Activated CD8-positive, alpha-beta memory T cell treated with anti-CD3 and anti-CD28 coated beads for 36 hours (primary cell): Measurements from ENCODE around the gene PPP1R37. TPM values are rescaled to one million over a fixed set of nuclear protein-coding genes. Genes with fewer than 3 reads are reported as not detected.

Experiments
- CTCF ChIA-PET: fragments of 350-600 bp; sonication (Branson Sonifier 250); formaldehyde crosslinking; loops from one replicate; lab custom pipeline; 2021; ENCODE audit warnings: antibody characterized with exemption; lab: Charles Lee
- POLR2A ChIA-PET: fragments of 350-600 bp; sonication (Branson Sonifier 250); formaldehyde crosslinking; loops from one replicate; lab custom pipeline; 2021; ENCODE audit warnings: antibody characterized with exemption; lab: Charles Lee
- total RNA-seq, 2 experiments: library from RNA; stranded (reverse); gene quantifications; one replicate each; pipeline ENCODE4 v1.2.3, GENCODE V29; 2021

PPP1R37 gene
- total RNA-seq, 2 experiments from 2014 or later = 13.8 to 14.7 TPM

- CTCF ChIA-PET = interaction anchor here (0.6 to 2.1 kb wide), 6 partner anchors 8 to 1738 kb away, joined by 3 to 6 read pairs (median 4); partner anchors contain the start of gene BLOC1S3
- POLR2A ChIA-PET = no interaction called here
These were observed 93.7 kb downstream of the PPP1R37 start for GRCh38 chr19:45186509-45187334.

DNA sequence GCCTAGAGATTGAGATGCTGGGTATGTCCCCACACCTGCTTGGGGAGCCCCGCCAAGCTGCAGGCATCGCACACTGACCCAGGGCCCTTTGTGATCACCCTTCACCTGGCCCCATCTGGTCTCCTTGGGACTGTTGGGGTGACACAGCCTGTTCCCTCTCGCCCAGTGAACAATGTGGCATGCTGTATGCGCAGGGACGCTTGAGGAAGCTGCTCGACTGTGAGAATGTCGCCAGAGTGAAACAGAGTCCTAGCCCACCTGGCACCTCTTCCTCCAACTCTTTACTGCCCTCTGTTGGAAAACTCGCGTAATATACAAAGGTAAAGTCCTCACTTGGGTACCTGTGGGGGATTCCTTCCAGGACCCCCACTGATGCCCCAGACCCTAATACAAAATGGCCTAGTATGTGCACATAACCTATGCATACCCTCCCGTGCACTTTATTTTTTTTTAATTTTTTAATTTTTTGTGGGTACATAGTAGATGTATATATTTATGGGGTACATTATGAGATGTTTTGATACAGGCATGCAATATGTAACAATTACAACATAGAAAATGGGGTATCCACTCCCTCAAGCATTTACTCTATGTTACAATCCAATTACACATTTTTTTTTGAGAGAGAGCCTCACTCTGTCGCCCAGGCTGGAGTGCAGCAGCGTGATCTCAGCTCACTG, 94.6 kb downstream of the PPP1R37 start:
- ChIA-PET POLR2A (interaction anchor here (0.6 kb wide), 1 partner anchor 10 kb away, joined by 3 read pairs; the partner anchor contains the start of gene TRAPPC6A), CTCF (interaction anchor here (0.6 to 2.1 kb wide), 5 partner anchors 9 to 127 kb away, joined by 3 to 6 read pairs (median 3); partner anchors contain the start of gene BLOC1S3)

- CTCF ChIA-PET = no interaction called here
- POLR2A ChIA-PET = no interaction called here
These were observed 97.0 kb downstream of the PPP1R37 start for GRCh38 chr19:45189971-45190370.

DNA sequence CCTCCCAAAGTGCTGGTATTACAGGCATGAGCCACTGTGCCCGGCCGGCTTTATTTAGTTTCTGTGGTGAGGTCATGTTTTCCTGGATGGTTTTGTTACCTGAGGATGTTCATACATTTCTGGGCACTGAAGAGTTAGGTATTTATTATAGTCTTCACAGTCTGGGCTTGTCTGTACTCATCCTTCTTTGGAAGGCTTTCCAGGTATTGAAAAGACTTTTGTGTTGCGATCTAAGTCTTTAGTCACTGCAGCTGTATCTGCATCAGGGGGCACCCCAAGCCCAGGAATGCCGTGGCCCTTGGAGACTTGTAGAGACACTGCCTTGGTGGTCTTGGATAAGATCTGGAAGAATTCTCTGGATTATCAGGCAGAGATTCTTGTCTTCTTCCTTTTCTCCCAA, 98.4 kb downstream of the PPP1R37 start:
- POLR2A ChIA-PET = no interaction called here
- CTCF ChIA-PET = no interaction called here

DNA sequence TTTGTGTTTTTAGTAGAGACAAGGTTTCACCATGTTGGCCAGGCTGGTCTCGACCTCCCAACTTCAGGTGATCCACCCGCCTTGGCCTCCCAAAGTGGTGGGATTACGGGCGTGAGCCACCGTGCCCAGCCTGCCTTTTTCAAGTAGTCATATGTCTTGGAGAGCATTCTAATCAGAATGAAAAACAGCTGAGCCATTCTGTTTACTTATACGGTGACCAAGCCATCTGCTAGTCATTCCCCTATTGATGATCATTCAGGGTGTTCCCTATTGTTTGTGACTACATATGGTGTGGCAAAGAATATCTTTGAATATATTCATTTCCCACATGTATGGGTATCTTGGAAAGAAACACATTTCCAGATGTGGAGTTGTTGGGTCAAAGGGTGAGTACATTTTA, 102.8 kb downstream of the PPP1R37 start:
- POLR2A ChIA-PET = no interaction called here
- CTCF ChIA-PET = no interaction called here

Other genes with a start within 250 kb of the PPP1R37 start
- under 1 TPM; 0.36 to 0.44 TPM for gene NECTIN2, start 246.9 kb upstream of the PPP1R37 start, total RNA-seq
- 100 to 1,000 TPM; 215 to 223 TPM for gene TOMM40, start 201.9 kb upstream of the PPP1R37 start, total RNA-seq
- under 1 TPM; 0.32 to 0.34 TPM for gene APOE, start 187.4 kb upstream of the PPP1R37 start, total RNA-seq
- 1 to 10 TPM; 1.1 to 2.0 TPM for gene APOC1, start 178.6 kb upstream of the PPP1R37 start, total RNA-seq
- not detected for gene APOC4, start 150.9 kb upstream of the PPP1R37 start, total RNA-seq
- gene APOC2, start 147.1 kb upstream of the PPP1R37 start, total RNA-seq = not detected
- 10 to 100 TPM; 72.4 to 73.5 TPM for gene CLPTM1, start 137.8 kb upstream of the PPP1R37 start, total RNA-seq
- gene RELB, start 91.7 kb upstream of the PPP1R37 start, total RNA-seq = 10 to 100 TPM; 48.5 to 51.6 TPM
- 10 to 100 TPM; 78.1 to 80.5 TPM for gene CLASRP, start 54.1 kb upstream of the PPP1R37 start, total RNA-seq
- gene ZNF296, start 16.7 kb upstream of the PPP1R37 start, total RNA-seq = 1 to 10 TPM; 8.1 to 8.6 TPM
- gene GEMIN7, start 13.9 kb upstream of the PPP1R37 start, total RNA-seq = 10 to 100 TPM; 55.4 to 55.6 TPM
- under 1 TPM; 0.06 TPM for gene NKPD1, start 67.8 kb downstream of the PPP1R37 start, total RNA-seq
- 10 to 100 TPM; 20.7 to 21.4 TPM for gene TRAPPC6A, start 85.1 kb downstream of the PPP1R37 start, total RNA-seq
- 10 to 100 TPM; 11.9 to 14.3 TPM for gene BLOC1S3, start 85.6 kb downstream of the PPP1R37 start, total RNA-seq
- gene EXOC3L2, start 152.2 kb downstream of the PPP1R37 start, total RNA-seq = not detected
- gene MARK4, start 158.1 kb downstream of the PPP1R37 start, total RNA-seq = 10 to 100 TPM; 21.2 to 21.6 TPM
- not detected for gene CKM, start 229.7 kb downstream of the PPP1R37 start, total RNA-seq
- gene KLC3, start 247.6 kb downstream of the PPP1R37 start, total RNA-seq = not detected